ENCODE results near the gene THSD4. TPM values are rescaled to one million over a fixed set of nuclear protein-coding genes. Genes with fewer than 3 reads are reported as not detected.

The THSD4 gene
- polyA plus RNA-seq, 1 donor (not counting 4 experiments of a cell fraction or from before 2014, with no cell fraction given): 24.5 TPM

DNA sequence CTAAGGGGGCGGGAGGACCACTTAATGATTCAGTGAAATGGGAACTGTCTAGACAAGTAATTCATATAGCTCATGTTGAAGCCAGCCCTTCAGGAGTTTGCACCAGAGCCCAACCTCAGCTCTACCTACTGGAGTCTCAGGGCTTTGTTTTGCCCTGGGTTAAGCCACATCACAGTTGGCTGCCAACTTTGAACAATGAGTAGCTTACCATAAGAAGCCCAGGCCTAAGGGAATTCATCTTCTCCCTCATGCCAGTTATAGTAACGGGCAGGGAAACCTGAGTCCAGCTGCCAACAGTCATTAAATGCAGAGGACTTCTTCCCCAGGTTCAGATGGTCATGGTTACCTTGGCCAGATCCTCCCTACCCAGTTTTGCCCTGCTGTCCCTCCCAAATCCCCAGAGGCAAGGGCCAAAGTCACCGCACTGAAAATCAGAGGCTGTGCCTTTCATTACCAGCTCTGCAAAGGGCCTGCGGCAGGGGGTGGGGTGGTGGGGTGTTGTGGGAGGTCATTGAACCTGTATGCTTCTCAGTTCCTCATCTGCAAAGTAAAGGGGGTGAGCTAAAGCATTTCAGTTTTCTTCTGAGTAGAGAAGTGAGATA, 392.9 kb downstream of the THSD4 start:
- TF ChIP-seq, protein P1, sequence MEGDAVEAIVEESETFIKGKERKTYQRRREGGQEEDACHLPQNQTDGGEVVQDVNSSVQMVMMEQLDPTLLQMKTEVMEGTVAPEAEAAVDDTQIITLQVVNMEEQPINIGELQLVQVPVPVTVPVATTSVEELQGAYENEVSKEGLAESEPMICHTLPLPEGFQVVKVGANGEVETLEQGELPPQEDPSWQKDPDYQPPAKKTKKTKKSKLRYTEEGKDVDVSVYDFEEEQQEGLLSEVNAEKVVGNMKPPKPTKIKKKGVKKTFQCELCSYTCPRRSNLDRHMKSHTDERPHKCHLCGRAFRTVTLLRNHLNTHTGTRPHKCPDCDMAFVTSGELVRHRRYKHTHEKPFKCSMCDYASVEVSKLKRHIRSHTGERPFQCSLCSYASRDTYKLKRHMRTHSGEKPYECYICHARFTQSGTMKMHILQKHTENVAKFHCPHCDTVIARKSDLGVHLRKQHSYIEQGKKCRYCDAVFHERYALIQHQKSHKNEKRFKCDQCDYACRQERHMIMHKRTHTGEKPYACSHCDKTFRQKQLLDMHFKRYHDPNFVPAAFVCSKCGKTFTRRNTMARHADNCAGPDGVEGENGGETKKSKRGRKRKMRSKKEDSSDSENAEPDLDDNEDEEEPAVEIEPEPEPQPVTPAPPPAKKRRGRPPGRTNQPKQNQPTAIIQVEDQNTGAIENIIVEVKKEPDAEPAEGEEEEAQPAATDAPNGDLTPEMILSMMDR (optimal IDR thresholded peaks at IDR 0.05 in 1 of 3, IDR thresholded peaks at IDR 0.05 in 1 of 3, conservative IDR thresholded peaks at IDR 0.05 in 1 of 3; ENCODE audit: extremely low read depth in 1 of 3, insufficient read depth in 2 of 3, low read length in 3 of 3): no peak
- no peak for TF ChIP-seq EZH2 (IDR thresholded peaks at IDR 0.05; ENCODE audit: low read length)
- H3K4me2 ChIP-seq (ENCODE audit: control insufficient read depth, extremely low read depth, insufficient read depth, low read depth, low read length): no peak overlapping the region
- H4K20me1 ChIP-seq (ENCODE audit: control insufficient read depth, extremely low read depth, insufficient read depth, low read length): no peaks in the 10 kb centered on the region
- H3K9me3 ChIP-seq (ENCODE audit: control insufficient read depth, low read depth, low read length): no peaks in the 10 kb centered on the region
- no peaks in the 10 kb centered on the region for H3K9me1 ChIP-seq (ENCODE audit: control insufficient read depth, extremely low read depth, insufficient read depth, low read length)
- peak; percentile 46 for DNase-seq (ENCODE audit: low read depth, low spot score)
- H3K27ac ChIP-seq (ENCODE audit: control insufficient read depth, insufficient read depth, low read length): no peak overlapping the region
- H3K4me1 ChIP-seq (ENCODE audit: control insufficient read depth, extremely low read depth, insufficient read depth, low read length): peaks cover 28% of the 10 kb centered on the region
- dilution Hi-C loops (cut with MboI; ENCODE audit: extremely low pct_ligation_motif_present, low sequenced_read_pairs): no loop called here
- H3K4me3 ChIP-seq (ENCODE audit: control insufficient read depth in 2 of 3, extremely low read depth in 1 of 3, insufficient read depth in 2 of 3, low read depth in 1 of 3, low read length in 3 of 3): no peak overlapping the region
- no peak overlapping the region for H2AFZ ChIP-seq (ENCODE audit: control insufficient read depth, low read length)
- no peaks in the 10 kb centered on the region for H3K27me3 ChIP-seq (ENCODE audit: control insufficient read depth, extremely low read depth, insufficient read depth, low read length)
- peaks cover 3% of the 10 kb centered on the region for H3K79me2 ChIP-seq (ENCODE audit: control insufficient read depth, insufficient read depth, low read length)
- H3K9ac ChIP-seq (ENCODE audit: control insufficient read depth, extremely low read depth, insufficient read depth, low read length): no peak overlapping the region
- peaks cover 0 to 4% of the 10 kb centered on the region in 2 experiments for H3K36me3 ChIP-seq (ENCODE audit: control insufficient read depth in 2 of 2, extremely low read depth in 1 of 2, insufficient read depth in 2 of 2, low read length in 2 of 2)
- FAIRE-seq: peak; percentile 76

DNA sequence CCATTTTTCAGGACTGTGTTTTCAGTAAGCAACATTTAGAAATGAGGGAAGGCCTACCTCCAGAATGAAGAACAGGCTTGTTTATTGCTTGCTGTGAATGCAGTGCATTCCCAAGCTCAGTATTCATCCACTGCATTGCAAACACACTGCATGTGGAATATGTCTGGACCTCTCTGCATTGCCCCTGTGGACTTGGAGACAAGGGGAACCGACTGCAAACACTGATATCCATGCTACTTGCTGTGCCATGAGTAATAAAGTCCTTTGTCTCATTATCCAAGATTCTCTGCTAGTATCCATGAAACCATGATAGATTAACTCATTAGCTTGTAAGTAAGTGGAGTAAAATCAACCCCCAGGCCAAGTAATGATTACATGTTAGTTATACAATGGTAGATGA, 393.9 kb downstream of the THSD4 start:
- H3K27ac ChIP-seq (ENCODE audit: control insufficient read depth, insufficient read depth, low read length): no peak overlapping the region
- TF ChIP-seq, protein P1 (optimal IDR thresholded peaks at IDR 0.05 in 1 of 3, IDR thresholded peaks at IDR 0.05 in 1 of 3, conservative IDR thresholded peaks at IDR 0.05 in 1 of 3; ENCODE audit: extremely low read depth in 1 of 3, insufficient read depth in 2 of 3, low read length in 3 of 3): no peak
- no peak for TF ChIP-seq EZH2 (IDR thresholded peaks at IDR 0.05; ENCODE audit: low read length)
- H3K36me3 ChIP-seq (ENCODE audit: control insufficient read depth in 2 of 2, extremely low read depth in 1 of 2, insufficient read depth in 2 of 2, low read length in 2 of 2): peaks cover 0 to 5% of the 10 kb centered on the region in 2 experiments
- no peaks in the 10 kb centered on the region for H3K9me3 ChIP-seq (ENCODE audit: control insufficient read depth, low read depth, low read length)
- H2AFZ ChIP-seq (ENCODE audit: control insufficient read depth, low read length): no peak overlapping the region
- no peaks in the 10 kb centered on the region for H3K9me1 ChIP-seq (ENCODE audit: control insufficient read depth, extremely low read depth, insufficient read depth, low read length)
- FAIRE-seq (peak; percentile 69), DNase-seq (ENCODE audit: low read depth, low spot score) (no peak)
- no peak overlapping the region for H3K4me2 ChIP-seq (ENCODE audit: control insufficient read depth, extremely low read depth, insufficient read depth, low read depth, low read length)
- H3K9ac ChIP-seq (ENCODE audit: control insufficient read depth, extremely low read depth, insufficient read depth, low read length): no peak overlapping the region
- H3K4me3 ChIP-seq (ENCODE audit: control insufficient read depth in 2 of 3, extremely low read depth in 1 of 3, insufficient read depth in 2 of 3, low read depth in 1 of 3, low read length in 3 of 3): no peak overlapping the region
- no peaks in the 10 kb centered on the region for H3K27me3 ChIP-seq (ENCODE audit: control insufficient read depth, extremely low read depth, insufficient read depth, low read length)
- dilution Hi-C loops (cut with MboI; ENCODE audit: extremely low pct_ligation_motif_present, low sequenced_read_pairs): no loop called here
- H4K20me1 ChIP-seq (ENCODE audit: control insufficient read depth, extremely low read depth, insufficient read depth, low read length): no peaks in the 10 kb centered on the region
- H3K79me2 ChIP-seq (ENCODE audit: control insufficient read depth, insufficient read depth, low read length): peaks cover 3% of the 10 kb centered on the region
- peaks cover 28% of the 10 kb centered on the region for H3K4me1 ChIP-seq (ENCODE audit: control insufficient read depth, extremely low read depth, insufficient read depth, low read length)
